ENCODE measurements around the gene TMEM178B.
"Not testable (repeated sequence)": the region's sequence is repeated elsewhere in the genome, so short reads cannot be mapped to it uniquely, and the experiment has no call there.

Gene TMEM178B

GRCh38 chr7:141073173-141073640 is 657 bp upstream of the TMEM178B start:
- no peak for DNase-seq (ENCODE audit: low read depth, low spot score)
- H3K27ac ChIP-seq, result no peak overlapping the region

- DNase-seq (ENCODE audit: low read depth, low spot score), result no peak
- H3K27ac ChIP-seq, result no peak overlapping the region
Observed at GRCh38 chr7:141074162-141074991, 513 bp downstream of the TMEM178B start.

GRCh38 chr7:141074997-141075396 is 1.1 kb downstream of the TMEM178B start:
- no peak overlapping the region for H3K27ac ChIP-seq
- no peak for DNase-seq (ENCODE audit: low read depth, low spot score)

GRCh38 chr7:141076377-141076776 is 2.5 kb downstream of the TMEM178B start:
- H3K27ac ChIP-seq, result no peak overlapping the region
- no peak for DNase-seq (ENCODE audit: low read depth, low spot score)

- no peak for DNase-seq (ENCODE audit: low read depth, low spot score)
- no peak overlapping the region for H3K27ac ChIP-seq
Observed at GRCh38 chr7:141079219-141079618, 5.4 kb downstream of the TMEM178B start.

- not testable (repeated sequence) for DNase-seq (ENCODE audit: low read depth, low spot score); H3K27ac ChIP-seq
Observed at GRCh38 chr7:141089490-141089889, 15.6 kb downstream of the TMEM178B start.

- H3K27ac ChIP-seq, result no peak overlapping the region
- no peak for DNase-seq (ENCODE audit: low read depth, low spot score)
Observed at GRCh38 chr7:141094336-141095070, 20.6 kb downstream of the TMEM178B start.

- no peak for DNase-seq (ENCODE audit: low read depth, low spot score)
- no peak overlapping the region for H3K27ac ChIP-seq
Observed at GRCh38 chr7:141097430-141097829, 23.6 kb downstream of the TMEM178B start.

GRCh38 chr7:141102436-141102835 is 28.6 kb downstream of the TMEM178B start:
- DNase-seq (ENCODE audit: low read depth, low spot score), result no peak
- H3K27ac ChIP-seq, result no peak overlapping the region

GRCh38 chr7:141103847-141104429 is 30.1 kb downstream of the TMEM178B start:
- DNase-seq (ENCODE audit: low read depth, low spot score), result no peak

GRCh38 chr7:141113131-141113530 is 39.3 kb downstream of the TMEM178B start:
- no peak for DNase-seq (ENCODE audit: low read depth, low spot score)
- H3K27ac ChIP-seq, result no peak overlapping the region

More at GRCh38 chr7:141103847-141104429, 30.1 kb downstream of the TMEM178B start:
- H3K27ac ChIP-seq, result no peak overlapping the region

GRCh38 chr7:141114029-141114664 is 40.3 kb downstream of the TMEM178B start:
- DNase-seq (ENCODE audit: low read depth, low spot score), result no peak
- H3K27ac ChIP-seq, result no peak overlapping the region

GRCh38 chr7:141115965-141116364 is 42.1 kb downstream of the TMEM178B start:
- no peak overlapping the region for H3K27ac ChIP-seq
- no peak for DNase-seq (ENCODE audit: low read depth, low spot score)

GRCh38 chr7:141116661-141117060 is 42.8 kb downstream of the TMEM178B start:
- not testable (repeated sequence) for H3K27ac ChIP-seq; DNase-seq (ENCODE audit: low read depth, low spot score)

- H3K27ac ChIP-seq, result no peak overlapping the region
- DNase-seq (ENCODE audit: low read depth, low spot score), result no peak
Observed at GRCh38 chr7:141118767-141119166, 44.9 kb downstream of the TMEM178B start.

- no peak for DNase-seq (ENCODE audit: low read depth, low spot score)
- no peak overlapping the region for H3K27ac ChIP-seq
Observed at GRCh38 chr7:141119187-141119586, 45.3 kb downstream of the TMEM178B start.

GRCh38 chr7:141122736-141123135 is 48.9 kb downstream of the TMEM178B start:
- no peak for DNase-seq (ENCODE audit: low read depth, low spot score)
- H3K27ac ChIP-seq, result no peak overlapping the region

- no peak overlapping the region for H3K27ac ChIP-seq
- no peak for DNase-seq (ENCODE audit: low read depth, low spot score)
Observed at GRCh38 chr7:141123522-141123921, 49.7 kb downstream of the TMEM178B start.

GRCh38 chr7:141126107-141126506 is 52.2 kb downstream of the TMEM178B start:
- no peak overlapping the region for H3K27ac ChIP-seq
- no peak for DNase-seq (ENCODE audit: low read depth, low spot score)

GRCh38 chr7:141128506-141128905 is 54.6 kb downstream of the TMEM178B start:
- no peak for DNase-seq (ENCODE audit: low read depth, low spot score)
- no peak overlapping the region for H3K27ac ChIP-seq

Measured in epithelial cell of prostate (primary cell).